Measurements from ENCODE around the gene MICB.

The MICB gene

GRCh38 chr6:31534521-31535040 lies 36.6 kb downstream of the MICB start:
- no peak overlapping the region for H3K4me3 ChIP-seq (ENCODE audit: low read length)
- DNase-seq (ENCODE audit: low read depth) = no peak
- no peak for TF ChIP-seq CTCF (conservative IDR thresholded peaks at IDR 0.05; ENCODE audit: low read length)

GRCh38 chr6:31535538-31536324 lies 37.8 kb downstream of the MICB start:
- DNase-seq (ENCODE audit: low read depth) = no peak
- no peak overlapping the region for H3K4me3 ChIP-seq (ENCODE audit: low read length)
- TF ChIP-seq CTCF (conservative IDR thresholded peaks at IDR 0.05; ENCODE audit: low read length) = no peak

GRCh38 chr6:31538805-31539400 lies 41.0 kb downstream of the MICB start:
- DNase-seq (ENCODE audit: low read depth) = no peak
- no peak for TF ChIP-seq CTCF (conservative IDR thresholded peaks at IDR 0.05; ENCODE audit: low read length)
- peak overlapping the region; percentile 72 for H3K4me3 ChIP-seq (ENCODE audit: low read length)

GRCh38 chr6:31540640-31541039 lies 42.7 kb downstream of the MICB start:
- DNase-seq (ENCODE audit: low read depth) = no peak
- TF ChIP-seq CTCF (conservative IDR thresholded peaks at IDR 0.05; ENCODE audit: low read length) = no peak
- peak overlapping the region; percentile 72 for H3K4me3 ChIP-seq (ENCODE audit: low read length)

- peak; percentile 65 for DNase-seq (ENCODE audit: low read depth)
- no peak for TF ChIP-seq CTCF (conservative IDR thresholded peaks at IDR 0.05; ENCODE audit: low read length)
- H3K4me3 ChIP-seq (ENCODE audit: low read length) = peak overlapping the region; percentile 72
Observed at GRCh38 chr6:31541059-31541657, 43.2 kb downstream of the MICB start.

GRCh38 chr6:31541658-31542521 lies 43.9 kb downstream of the MICB start, which contains the start of gene DDX39B:
Gene DDX39B (minus strand): TSS chr6:31542003. CDS start chr6:31540532, 1,471 bp downstream.
- peak; percentile 97 for DNase-seq (ENCODE audit: low read depth)
- TF ChIP-seq CTCF (conservative IDR thresholded peaks at IDR 0.05; ENCODE audit: low read length) = no peak
- peak within 1 kb of the TSS; percentile 72 for H3K4me3 ChIP-seq (ENCODE audit: low read length)

Measured in AG10803 (cell line).